HL-60 (cell line): Measurements from ENCODE around the gene PDE3A.

Source experiments
- DNase-seq, 2 experiments: peaks; one replicate each; pipeline ENCODE4 v3.0.0-alpha.2; 2010 to 2020; ENCODE audit warnings: low read depth in 1 of 2, low spot score in 1 of 2
- H3K27ac ChIP-seq: fragments of 250-450 bp; sonication (Bioruptor Pico); replicated peaks from 2 replicates; pipeline ENCODE4 v1.5.1; 2020; ENCODE audit warnings: mild to moderate bottlenecking, moderate library complexity
- H3K27me3 ChIP-seq: fragments of 250-450 bp; sonication (Bioruptor Pico); 2 replicates; pipeline ENCODE4 v1.5.1; 2021; ENCODE audit warnings: mild to moderate bottlenecking, moderate library complexity; ENCODE audit not compliant: insufficient read depth, poor library complexity, severe bottlenecking
- H3K4me3 ChIP-seq: replicated peaks from 2 replicates; pipeline ENCODE4 v1.5.1; 2011; ENCODE audit warnings: mild to moderate bottlenecking, control low read depth, low read length; ENCODE audit not compliant: insufficient read depth
- GABPA ChIP-seq: IDR thresholded peaks from 2 replicates; pipeline ENCODE4 v1.6.1; 2012; ENCODE audit warnings: low read depth
- POLR2AphosphoS5 ChIP-seq: IDR thresholded peaks from 2 replicates; pipeline ENCODE4 v1.6.1; 2012; ENCODE audit warnings: low read depth
- SPI1 ChIP-seq: IDR thresholded peaks from 2 replicates; pipeline ENCODE4 v1.6.1; 2012; ENCODE audit warnings: low read depth, mild to moderate bottlenecking, borderline replicate concordance
- TF ChIP-seq, protein P1 (sequence below): IDR thresholded peaks from 2 replicates; pipeline ENCODE4 v1.6.1; 2012; ENCODE audit warnings: low read depth; ENCODE audit not compliant: insufficient replicate concordance
- TF ChIP-seq, protein P2 (sequence below): IDR thresholded peaks from one replicate; pipeline ENCODE4 v1.5.1; 2011; ENCODE audit warnings: low read length, control low read depth, inconsistent platforms; ENCODE audit not compliant: insufficient read depth

The PDE3A gene

DNA sequence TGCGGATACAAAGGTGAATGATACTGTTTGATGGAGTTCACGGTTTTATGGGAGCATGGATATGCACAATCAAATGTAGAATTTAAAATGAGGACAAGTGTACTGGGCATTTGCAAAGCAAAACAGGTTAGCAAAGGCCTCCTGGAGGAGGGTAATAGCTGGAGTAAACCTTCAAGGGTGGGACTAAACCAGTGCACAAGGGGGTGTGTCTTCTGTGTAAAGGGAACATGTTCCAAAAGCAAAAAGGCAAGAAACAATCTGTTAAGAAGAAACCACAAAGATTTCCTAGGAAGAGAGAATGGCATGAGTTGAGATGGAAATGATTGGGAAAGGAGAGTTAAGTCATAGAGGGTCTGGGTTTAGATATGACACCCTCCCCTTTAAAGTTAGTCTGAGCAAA lies 217.6 kb downstream of the PDE3A start:
- H3K27ac ChIP-seq = no peak overlapping the region
- H3K27me3 ChIP-seq = no peaks in the 10 kb centered on the region
- DNase-seq = no peak
- TF ChIP-seq POLR2AphosphoS5 = no peak
- no peak for TF ChIP-seq GABPA
- TF ChIP-seq, protein P1, sequence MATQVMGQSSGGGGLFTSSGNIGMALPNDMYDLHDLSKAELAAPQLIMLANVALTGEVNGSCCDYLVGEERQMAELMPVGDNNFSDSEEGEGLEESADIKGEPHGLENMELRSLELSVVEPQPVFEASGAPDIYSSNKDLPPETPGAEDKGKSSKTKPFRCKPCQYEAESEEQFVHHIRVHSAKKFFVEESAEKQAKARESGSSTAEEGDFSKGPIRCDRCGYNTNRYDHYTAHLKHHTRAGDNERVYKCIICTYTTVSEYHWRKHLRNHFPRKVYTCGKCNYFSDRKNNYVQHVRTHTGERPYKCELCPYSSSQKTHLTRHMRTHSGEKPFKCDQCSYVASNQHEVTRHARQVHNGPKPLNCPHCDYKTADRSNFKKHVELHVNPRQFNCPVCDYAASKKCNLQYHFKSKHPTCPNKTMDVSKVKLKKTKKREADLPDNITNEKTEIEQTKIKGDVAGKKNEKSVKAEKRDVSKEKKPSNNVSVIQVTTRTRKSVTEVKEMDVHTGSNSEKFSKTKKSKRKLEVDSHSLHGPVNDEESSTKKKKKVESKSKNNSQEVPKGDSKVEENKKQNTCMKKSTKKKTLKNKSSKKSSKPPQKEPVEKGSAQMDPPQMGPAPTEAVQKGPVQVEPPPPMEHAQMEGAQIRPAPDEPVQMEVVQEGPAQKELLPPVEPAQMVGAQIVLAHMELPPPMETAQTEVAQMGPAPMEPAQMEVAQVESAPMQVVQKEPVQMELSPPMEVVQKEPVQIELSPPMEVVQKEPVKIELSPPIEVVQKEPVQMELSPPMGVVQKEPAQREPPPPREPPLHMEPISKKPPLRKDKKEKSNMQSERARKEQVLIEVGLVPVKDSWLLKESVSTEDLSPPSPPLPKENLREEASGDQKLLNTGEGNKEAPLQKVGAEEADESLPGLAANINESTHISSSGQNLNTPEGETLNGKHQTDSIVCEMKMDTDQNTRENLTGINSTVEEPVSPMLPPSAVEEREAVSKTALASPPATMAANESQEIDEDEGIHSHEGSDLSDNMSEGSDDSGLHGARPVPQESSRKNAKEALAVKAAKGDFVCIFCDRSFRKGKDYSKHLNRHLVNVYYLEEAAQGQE = no peak
- no peak for TF ChIP-seq SPI1
- TF ChIP-seq, protein P2, sequence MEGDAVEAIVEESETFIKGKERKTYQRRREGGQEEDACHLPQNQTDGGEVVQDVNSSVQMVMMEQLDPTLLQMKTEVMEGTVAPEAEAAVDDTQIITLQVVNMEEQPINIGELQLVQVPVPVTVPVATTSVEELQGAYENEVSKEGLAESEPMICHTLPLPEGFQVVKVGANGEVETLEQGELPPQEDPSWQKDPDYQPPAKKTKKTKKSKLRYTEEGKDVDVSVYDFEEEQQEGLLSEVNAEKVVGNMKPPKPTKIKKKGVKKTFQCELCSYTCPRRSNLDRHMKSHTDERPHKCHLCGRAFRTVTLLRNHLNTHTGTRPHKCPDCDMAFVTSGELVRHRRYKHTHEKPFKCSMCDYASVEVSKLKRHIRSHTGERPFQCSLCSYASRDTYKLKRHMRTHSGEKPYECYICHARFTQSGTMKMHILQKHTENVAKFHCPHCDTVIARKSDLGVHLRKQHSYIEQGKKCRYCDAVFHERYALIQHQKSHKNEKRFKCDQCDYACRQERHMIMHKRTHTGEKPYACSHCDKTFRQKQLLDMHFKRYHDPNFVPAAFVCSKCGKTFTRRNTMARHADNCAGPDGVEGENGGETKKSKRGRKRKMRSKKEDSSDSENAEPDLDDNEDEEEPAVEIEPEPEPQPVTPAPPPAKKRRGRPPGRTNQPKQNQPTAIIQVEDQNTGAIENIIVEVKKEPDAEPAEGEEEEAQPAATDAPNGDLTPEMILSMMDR = no peak
- no peak overlapping the region for H3K4me3 ChIP-seq

DNA sequence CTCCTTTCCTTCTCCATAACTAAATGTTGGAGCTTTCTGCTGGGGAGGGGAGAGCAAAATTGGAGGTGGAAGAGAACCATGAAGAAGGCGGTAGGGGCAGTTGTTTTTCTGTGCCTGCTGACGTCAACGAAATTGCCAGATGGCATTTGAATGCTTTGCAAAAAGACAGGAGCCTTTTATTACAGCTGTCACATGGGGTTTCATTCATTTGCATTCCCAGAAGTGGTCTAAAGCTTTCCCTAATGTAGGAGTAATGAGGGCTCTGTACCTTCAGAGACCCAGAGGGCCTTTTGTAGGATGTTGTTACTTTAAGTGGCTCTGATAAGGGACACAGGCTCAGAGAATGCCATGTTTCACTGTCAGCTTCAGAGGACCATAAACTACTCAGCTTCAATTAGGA lies 219.7 kb downstream of the PDE3A start:
- H3K4me3 ChIP-seq = no peak overlapping the region
- H3K27ac ChIP-seq = no peak overlapping the region
- no peak for DNase-seq
- TF ChIP-seq POLR2AphosphoS5 (no peak), GABPA (no peak), SPI1 (no peak)
- TF ChIP-seq, protein P1 = no peak
- TF ChIP-seq, protein P2 = no peak
- no peaks in the 10 kb centered on the region for H3K27me3 ChIP-seq

DNA sequence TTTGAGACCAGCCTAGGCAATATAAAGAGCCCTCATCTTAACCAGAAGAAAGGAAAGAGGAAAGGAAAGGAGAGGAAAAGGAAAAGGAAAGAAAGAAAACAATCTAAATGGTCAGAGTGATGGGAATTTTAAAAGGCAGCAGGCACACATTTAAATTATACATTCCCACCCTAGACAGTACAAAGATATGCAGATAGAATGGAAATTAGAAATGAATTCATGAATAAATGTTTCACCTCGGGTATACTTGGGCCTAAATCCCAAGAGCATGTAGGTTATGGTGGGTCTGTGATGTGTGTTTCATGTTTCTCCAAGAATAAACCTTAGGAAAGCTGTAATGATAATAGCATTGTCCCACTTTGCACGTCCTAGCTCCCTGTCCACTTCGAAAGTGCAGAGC lies 222.2 kb downstream of the PDE3A start:
- no peak overlapping the region for H3K27ac ChIP-seq
- DNase-seq = no peak
- no peak overlapping the region for H3K4me3 ChIP-seq
- H3K27me3 ChIP-seq = no peaks in the 10 kb centered on the region
- TF ChIP-seq GABPA (no peak), SPI1 (no peak), POLR2AphosphoS5 (no peak)
- TF ChIP-seq, protein P2 = no peak

DNA sequence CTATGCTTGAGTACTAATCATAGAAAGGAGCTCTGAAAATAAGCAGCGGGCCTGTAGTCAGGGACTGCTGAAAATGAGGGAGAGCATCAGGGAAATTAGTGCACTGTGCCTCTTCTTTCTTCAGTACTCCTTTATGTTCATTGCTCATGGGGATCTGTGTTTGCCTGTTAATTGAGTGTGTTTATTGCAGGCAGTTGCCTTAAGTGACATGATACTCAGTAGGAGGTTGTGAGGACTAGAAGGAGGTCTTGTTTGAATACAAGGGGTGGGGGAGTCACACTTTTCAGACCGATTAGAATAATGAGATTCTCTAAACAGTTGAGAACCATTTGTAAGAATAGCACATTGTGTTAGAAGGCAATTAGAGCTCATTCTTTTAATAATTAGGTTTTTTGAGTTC lies 224.2 kb downstream of the PDE3A start:
- TF ChIP-seq, protein P2 = no peak
- TF ChIP-seq, protein P1 = no peak
- TF ChIP-seq SPI1 = no peak
- TF ChIP-seq GABPA = no peak
- TF ChIP-seq POLR2AphosphoS5 = no peak
- Histone ChIP-seq H3K27me3 (no peaks in the 10 kb centered on the region), H3K27ac (no peak overlapping the region), H3K4me3 (no peak overlapping the region)
- DNase-seq = no peak
